Trophoblast cell (in vitro differentiated cells and primary cell): ENCODE measurements around the gene RANGAP1.
A peak's percentile ranks its signal among the peaks of the same experiment; 100 is the strongest.

Experiments
- DNase-seq, 2 donors: peaks; one replicate each; pipeline ENCODE4 v3.0.0-alpha.2; 2016
- H2AFZ ChIP-seq: 2 replicates; pipeline ENCODE4 v1.6.1; 2013; ENCODE audit warnings: low read length, moderate library complexity, mild to moderate bottlenecking; ENCODE audit not compliant: insufficient read depth, poor library complexity
- H2AK5ac ChIP-seq: 2 replicates; pipeline ENCODE4 v1.6.1; 2013; ENCODE audit warnings: mild to moderate bottlenecking, low read length
- H2BK120ac ChIP-seq: 2 replicates; pipeline ENCODE4 v1.6.1; 2013; ENCODE audit warnings: low read length, mild to moderate bottlenecking, moderate library complexity; ENCODE audit not compliant: insufficient read depth, poor library complexity
- H2BK12ac ChIP-seq: 2 replicates; pipeline ENCODE4 v1.6.1; 2013; ENCODE audit warnings: mild to moderate bottlenecking, low read length, moderate library complexity
- H2BK5ac ChIP-seq: 2 replicates; pipeline ENCODE4 v1.6.1; 2013; ENCODE audit warnings: low read length, low read depth, moderate library complexity, mild to moderate bottlenecking; ENCODE audit not compliant: poor library complexity
- H3K14ac ChIP-seq: 2 replicates; pipeline ENCODE4 v1.6.1; 2013; ENCODE audit warnings: mild to moderate bottlenecking, low read length
- H3K18ac ChIP-seq: 2 replicates; pipeline ENCODE4 v1.6.1; 2013; ENCODE audit warnings: mild to moderate bottlenecking, low read length
- H3K23ac ChIP-seq: 2 replicates; pipeline ENCODE4 v1.6.1; 2013; ENCODE audit warnings: low read length
- H3K27ac ChIP-seq: 2 replicates; pipeline ENCODE4 v1.5.1; 2013; ENCODE audit warnings: low read depth, mild to moderate bottlenecking, inconsistent platforms, low read length, moderate library complexity
- H3K27me3 ChIP-seq: 2 replicates; pipeline ENCODE4 v1.6.1; 2013; ENCODE audit warnings: inconsistent platforms, mild to moderate bottlenecking, low read length, moderate library complexity; ENCODE audit not compliant: insufficient read depth
- H3K36me3 ChIP-seq, 2 experiments: 1 replicate in 1 of 2; 2 replicates in 1 of 2; pipeline ENCODE4 v1.6.1; 2013; ENCODE audit warnings: low read length in 2 of 2, mild to moderate bottlenecking in 2 of 2, moderate library complexity in 1 of 2; ENCODE audit not compliant: insufficient read depth in 2 of 2, control insufficient read depth in 1 of 2
- H3K4ac ChIP-seq: 2 replicates; pipeline ENCODE4 v1.6.1; 2013; ENCODE audit warnings: low read depth, mild to moderate bottlenecking, low read length, moderate library complexity
- H3K4me1 ChIP-seq, 2 experiments: 1 replicate in 1 of 2; 2 replicates in 1 of 2; pipeline ENCODE4 v1.6.1; 2013; ENCODE audit warnings: low read length in 2 of 2, mild to moderate bottlenecking in 2 of 2, moderate library complexity in 1 of 2; ENCODE audit not compliant: insufficient read depth in 2 of 2, control insufficient read depth in 1 of 2
- H3K4me2 ChIP-seq: 2 replicates; pipeline ENCODE4 v1.6.1; 2013; ENCODE audit warnings: inconsistent platforms, mild to moderate bottlenecking, low read length, moderate library complexity
- H3K4me3 ChIP-seq: 2 replicates; pipeline ENCODE4 v1.5.1; 2013; ENCODE audit warnings: mild to moderate bottlenecking, low read depth, low read length, inconsistent platforms
- H3K79me1 ChIP-seq: one replicate; pipeline ENCODE4 v1.6.1; 2013; ENCODE audit warnings: low read length
- H3K79me2 ChIP-seq: 2 replicates; pipeline ENCODE4 v1.6.1; 2013; ENCODE audit warnings: low read length, mild to moderate bottlenecking; ENCODE audit not compliant: control insufficient read depth, insufficient read depth, poor library complexity
- H3K9ac ChIP-seq: 2 replicates; pipeline ENCODE4 v1.6.1; 2013; ENCODE audit warnings: mild to moderate bottlenecking, low read length
- H3K9me3 ChIP-seq: 2 replicates; pipeline ENCODE4 v1.6.1; 2013; ENCODE audit warnings: low read depth, mild to moderate bottlenecking, control low read depth, inconsistent platforms, low read length; ENCODE audit not compliant: insufficient read depth
- H4K12ac ChIP-seq: 2 replicates; pipeline ENCODE4 v1.6.1; 2013; ENCODE audit warnings: low read depth, mild to moderate bottlenecking, low read length, moderate library complexity
- H4K8ac ChIP-seq: 2 replicates; pipeline ENCODE4 v1.6.1; 2013; ENCODE audit warnings: low read depth, mild to moderate bottlenecking, low read length, moderate library complexity
- H4K91ac ChIP-seq: one replicate; pipeline ENCODE4 v1.6.1; 2013; ENCODE audit warnings: low read depth, mild to moderate bottlenecking, low read length, moderate library complexity
- WGBS: extraction: QIAGEN DNeasy Blood & Tissue Kit; methylation state at CpG from one replicate; pipeline ENCODE4 v1.1.7; 2013; ENCODE audit warnings: missing lambda C conversion rate; ENCODE audit not compliant: insufficient read length, insufficient coverage; ENCODE audit errors: extremely low coverage; 5-methylcytosine and 5-hydroxymethylcytosine counted together

RANGAP1 gene

GRCh38 chr22:41257696-41258095, 28.3 kb downstream of the RANGAP1 start:
- H2BK5ac ChIP-seq: no peak overlapping the region
- no peak overlapping the region for H3K23ac ChIP-seq
- H2BK120ac ChIP-seq: no peak overlapping the region
- no peaks in the 10 kb centered on the region for H3K4me1 ChIP-seq
- H3K36me3 ChIP-seq: peaks cover 88 to 89% of the 10 kb centered on the region in 2 experiments
- no peak overlapping the region for H3K27ac ChIP-seq
- H3K79me2 ChIP-seq: no peaks in the 10 kb centered on the region
- H3K9me3 ChIP-seq: peaks cover 3% of the 10 kb centered on the region
- H2BK12ac ChIP-seq: no peak overlapping the region
- no peak overlapping the region for H3K4me2 ChIP-seq
- no peak overlapping the region for H4K91ac ChIP-seq
- H3K4ac ChIP-seq: no peak overlapping the region
- no peak overlapping the region for H4K12ac ChIP-seq
- H3K79me1 ChIP-seq: no peaks in the 10 kb centered on the region
- no peaks in the 10 kb centered on the region for H3K27me3 ChIP-seq
- no peak overlapping the region for H3K14ac ChIP-seq
- DNase-seq: no peak
- no peak overlapping the region for H3K9ac ChIP-seq
- no peak overlapping the region for H4K8ac ChIP-seq
- no peak overlapping the region for H2AK5ac ChIP-seq
- no peak overlapping the region for H3K18ac ChIP-seq
- no peak overlapping the region for H3K4me3 ChIP-seq
- H2AFZ ChIP-seq: no peak overlapping the region
- WGBS: no CpG with 5 or more reads among the region's 11 CpGs

GRCh38 chr22:41256254-41257253, 29.4 kb downstream of the RANGAP1 start:
- H2BK120ac ChIP-seq: no peak overlapping the region
- no CpG with 5 or more reads among the region's 20 CpGs for WGBS
- peaks cover 84 to 87% of the 10 kb centered on the region in 2 experiments for H3K36me3 ChIP-seq
- no peak overlapping the region for H3K14ac ChIP-seq
- no peak overlapping the region for H3K4ac ChIP-seq
- peak; percentile 14 to 51 for DNase-seq
- H2BK5ac ChIP-seq: no peak overlapping the region
- no peak overlapping the region for H3K9ac ChIP-seq
- H3K23ac ChIP-seq: no peak overlapping the region
- H3K4me1 ChIP-seq: no peaks in the 10 kb centered on the region
- peaks cover 3% of the 10 kb centered on the region for H3K9me3 ChIP-seq
- H4K91ac ChIP-seq: no peak overlapping the region
- H3K79me2 ChIP-seq: no peaks in the 10 kb centered on the region
- H4K12ac ChIP-seq: no peak overlapping the region
- H2AK5ac ChIP-seq: no peak overlapping the region
- no peaks in the 10 kb centered on the region for H3K27me3 ChIP-seq
- H2AFZ ChIP-seq: no peak overlapping the region
- no peak overlapping the region for H3K4me3 ChIP-seq
- no peak overlapping the region for H3K18ac ChIP-seq
- no peak overlapping the region for H2BK12ac ChIP-seq
- H3K4me2 ChIP-seq: no peak overlapping the region
- no peak overlapping the region for H4K8ac ChIP-seq
- H3K79me1 ChIP-seq: no peaks in the 10 kb centered on the region
- no peak overlapping the region for H3K27ac ChIP-seq

DNA sequence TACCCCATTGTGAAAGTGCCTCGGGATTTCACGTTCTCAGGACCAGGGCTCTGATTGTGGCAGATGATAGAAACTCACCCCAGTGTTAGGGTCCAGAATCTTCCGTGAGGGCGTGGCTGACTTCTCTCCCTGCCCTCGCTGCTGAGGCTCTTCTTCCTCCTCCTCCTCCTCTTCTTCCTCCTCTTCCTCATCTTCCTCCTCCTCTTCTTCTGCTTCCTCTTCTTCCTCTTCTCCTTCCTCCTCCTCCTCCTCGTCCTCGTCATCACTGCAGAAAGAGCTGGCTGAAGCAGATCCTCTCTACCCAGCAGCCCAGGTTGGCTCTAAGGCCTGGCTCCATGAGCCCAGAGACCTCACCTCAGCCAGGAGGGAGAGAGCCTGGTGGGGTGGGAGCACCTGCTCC, 31.8 kb downstream of the RANGAP1 start:
- H3K14ac ChIP-seq: no peak overlapping the region
- no CpG with 5 or more reads among the region's 7 CpGs for WGBS
- H2AK5ac ChIP-seq: no peak overlapping the region
- no peaks in the 10 kb centered on the region for H3K27me3 ChIP-seq
- H3K18ac ChIP-seq: no peak overlapping the region
- H3K4ac ChIP-seq: no peak overlapping the region
- DNase-seq: no peak
- H3K9me3 ChIP-seq: no peaks in the 10 kb centered on the region
- H3K4me1 ChIP-seq: no peaks in the 10 kb centered on the region
- no peak overlapping the region for H2AFZ ChIP-seq
- H3K79me1 ChIP-seq: no peaks in the 10 kb centered on the region
- H3K36me3 ChIP-seq: peaks cover 88 to 92% of the 10 kb centered on the region in 2 experiments
- no peak overlapping the region for H2BK5ac ChIP-seq
- no peak overlapping the region for H3K27ac ChIP-seq
- H3K9ac ChIP-seq: no peak overlapping the region
- no peak overlapping the region for H4K91ac ChIP-seq
- H2BK12ac ChIP-seq: no peak overlapping the region
- H3K4me2 ChIP-seq: no peak overlapping the region
- no peak overlapping the region for H4K12ac ChIP-seq
- no peaks in the 10 kb centered on the region for H3K79me2 ChIP-seq
- no peak overlapping the region for H2BK120ac ChIP-seq
- H4K8ac ChIP-seq: no peak overlapping the region
- no peak overlapping the region for H3K4me3 ChIP-seq
- no peak overlapping the region for H3K23ac ChIP-seq

- Histone ChIP-seq H3K23ac (no peak overlapping the region), H3K4me1 (no peaks in the 10 kb centered on the region), H3K27me3 (no peaks in the 10 kb centered on the region), H3K14ac (no peak overlapping the region), H3K79me2 (no peaks in the 10 kb centered on the region), H4K91ac (no peak overlapping the region), H2AK5ac (no peak overlapping the region), H3K9ac (no peak overlapping the region), H2AFZ (no peak overlapping the region), H2BK12ac (no peak overlapping the region), H3K9me3 (no peaks in the 10 kb centered on the region), H3K79me1 (no peaks in the 10 kb centered on the region), H3K4me2 (no peak overlapping the region), H3K27ac (no peak overlapping the region), H3K4me3 (no peak overlapping the region), H2BK5ac (no peak overlapping the region), H3K4ac (no peak overlapping the region), H2BK120ac (no peak overlapping the region), H3K36me3 (peaks cover 88 to 92% of the 10 kb centered on the region in 2 experiments), H4K12ac (no peak overlapping the region), H4K8ac (no peak overlapping the region), H3K18ac (no peak overlapping the region)
- no CpG with 5 or more reads among the region's 8 CpGs for WGBS
- DNase-seq: no peak
These were observed 33.6 kb downstream of the RANGAP1 start for GRCh38 chr22:41252365-41252764.
